ENCODE results near the gene MRM3. TPM values are rescaled to one million over a fixed set of nuclear protein-coding genes. Genes with fewer than 3 reads are reported as not detected.

Gene MRM3
- polyA plus RNA-seq, 1 donor from 2014 or later = 20.0 TPM

- TF ChIP-seq EZH2 (IDR thresholded peaks at IDR 0.05; ENCODE audit: borderline replicate concordance, insufficient read depth, low read length, poor library complexity, severe bottlenecking) = no peak
Measured at GRCh38 chr17:791829-792228, 9.7 kb downstream of the MRM3 start (continued).

GRCh38 chr17:792277-792676 lies 10.1 kb downstream of the MRM3 start:
- Histone ChIP-seq H3K79me2 (replicated peaks; ENCODE audit: insufficient read depth, low read length) (no peaks in the 10 kb centered on the region), H3K27ac (ENCODE audit: low read length) (no peak overlapping the region), H3K27me3 (ENCODE audit: insufficient read depth, low read depth, low read length) (no peaks in the 10 kb centered on the region), H3K9ac (ENCODE audit: low read length) (no peak overlapping the region), H3K9me2 (ENCODE audit: insufficient read depth, low read length) (no peaks in the 10 kb centered on the region), H3K9me3 (ENCODE audit: low read length) (no peaks in the 10 kb centered on the region), H3K4me3 (ENCODE audit: low read length) (no peak overlapping the region), H3F3A (ENCODE audit: insufficient read depth, low read length, poor library complexity, severe bottlenecking) (no peaks in the 10 kb centered on the region), H3K36me3 (ENCODE audit: insufficient read depth, low read length) (no peaks in the 10 kb centered on the region), H3K4me2 (ENCODE audit: low read length) (no peak overlapping the region), H2AFZ (ENCODE audit: low read depth, low read length) (no peak overlapping the region), H4K20me1 (ENCODE audit: insufficient read depth) (no peaks in the 10 kb centered on the region)
- TF ChIP-seq MXI1 (conservative IDR thresholded peaks at IDR 0.05; ENCODE audit: poor library complexity, severe bottlenecking) = no peak
- TF ChIP-seq SMC3 (conservative IDR thresholded peaks at IDR 0.05; ENCODE audit: poor library complexity) = no peak
- no peak for TF ChIP-seq TAF1 (IDR thresholded peaks at IDR 0.05; ENCODE audit: low read depth)
- no peak for TF ChIP-seq POLR2AphosphoS5 (IDR thresholded peaks at IDR 0.05)
- TF ChIP-seq REST (IDR thresholded peaks at IDR 0.05; ENCODE audit: borderline replicate concordance) = no peak
- no peak for TF ChIP-seq CTCF (IDR thresholded peaks at IDR 0.05; ENCODE audit: poor library complexity, severe bottlenecking)
- no peak for TF ChIP-seq EP300 (conservative IDR thresholded peaks at IDR 0.05; ENCODE audit: poor library complexity, severe bottlenecking)
- TF ChIP-seq EZH2 (IDR thresholded peaks at IDR 0.05; ENCODE audit: borderline replicate concordance, insufficient read depth, low read length, poor library complexity, severe bottlenecking) = no peak
- no peak for TF ChIP-seq RAD21 (conservative IDR thresholded peaks at IDR 0.05)

DNA sequence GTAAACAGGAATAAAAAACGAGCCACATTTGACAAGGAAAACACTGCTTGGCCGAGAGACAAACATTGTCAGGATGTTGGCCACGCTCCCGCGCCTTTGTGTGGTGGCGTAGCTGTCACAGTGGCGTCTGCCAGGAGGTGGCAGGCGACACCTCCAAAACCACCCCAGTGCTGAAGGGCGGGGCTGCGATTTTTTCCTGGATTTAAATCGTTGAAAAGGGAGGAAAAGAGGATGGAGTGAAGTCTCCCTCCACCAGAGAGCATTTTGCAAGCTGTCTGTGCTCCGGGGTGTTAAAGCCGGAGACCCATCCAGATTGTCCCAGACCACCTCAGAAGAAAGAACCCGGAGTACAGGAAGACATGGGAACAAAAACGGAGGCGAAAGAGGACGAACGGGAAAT lies 12.7 kb downstream of the MRM3 start:
- H3K9me3 ChIP-seq (ENCODE audit: low read length) = no peaks in the 10 kb centered on the region
- H3K27me3 ChIP-seq (ENCODE audit: insufficient read depth, low read depth, low read length) = no peaks in the 10 kb centered on the region
- H3K79me2 ChIP-seq (replicated peaks; ENCODE audit: insufficient read depth, low read length) = no peaks in the 10 kb centered on the region
- H3K9me2 ChIP-seq (ENCODE audit: insufficient read depth, low read length) = no peaks in the 10 kb centered on the region
- no peak overlapping the region for H2AFZ ChIP-seq (ENCODE audit: low read depth, low read length)
- peak overlapping the region; percentile 56 for H3K9ac ChIP-seq (ENCODE audit: low read length)
- H3K4me3 ChIP-seq (ENCODE audit: low read length) = no peak overlapping the region
- H3K4me2 ChIP-seq (ENCODE audit: low read length) = no peak overlapping the region
- no peaks in the 10 kb centered on the region for H4K20me1 ChIP-seq (ENCODE audit: insufficient read depth)
- TF ChIP-seq MXI1 (conservative IDR thresholded peaks at IDR 0.05; ENCODE audit: poor library complexity, severe bottlenecking) (peak; percentile 39), RAD21 (conservative IDR thresholded peaks at IDR 0.05) (peak; percentile 96), SMC3 (conservative IDR thresholded peaks at IDR 0.05; ENCODE audit: poor library complexity) (peak; percentile 99), TAF1 (IDR thresholded peaks at IDR 0.05; ENCODE audit: low read depth) (peak; percentile 33), CTCF (IDR thresholded peaks at IDR 0.05; ENCODE audit: poor library complexity, severe bottlenecking) (peak; percentile 96), REST (IDR thresholded peaks at IDR 0.05; ENCODE audit: borderline replicate concordance) (peak; percentile 36), POLR2AphosphoS5 (IDR thresholded peaks at IDR 0.05) (no peak), EP300 (conservative IDR thresholded peaks at IDR 0.05; ENCODE audit: poor library complexity, severe bottlenecking) (peak; percentile 31), EZH2 (IDR thresholded peaks at IDR 0.05; ENCODE audit: borderline replicate concordance, insufficient read depth, low read length, poor library complexity, severe bottlenecking) (no peak)
- H3F3A ChIP-seq (ENCODE audit: insufficient read depth, low read length, poor library complexity, severe bottlenecking) = no peaks in the 10 kb centered on the region
- H3K27ac ChIP-seq (ENCODE audit: low read length) = peak overlapping the region; percentile 76
- no peaks in the 10 kb centered on the region for H3K36me3 ChIP-seq (ENCODE audit: insufficient read depth, low read length)
